HG02852 (cell line): Measurements from ENCODE around the gene RPUSD4.
A peak's percentile ranks its signal among the peaks of the same experiment; 100 is the strongest.
"Not testable (repeated sequence)": the region's sequence is repeated elsewhere in the genome, so short reads cannot be mapped to it uniquely, and the experiment has no call there.

Experiments used
- ATAC-seq: cut with Tn5 transposase; IDR thresholded peaks from one replicate; pipeline ENCODE4 v1.9.1; 2021; ENCODE audit warnings: mild to moderate bottlenecking, moderate library complexity; ENCODE audit not compliant: unreplicated experiment

The RPUSD4 gene, protein sequence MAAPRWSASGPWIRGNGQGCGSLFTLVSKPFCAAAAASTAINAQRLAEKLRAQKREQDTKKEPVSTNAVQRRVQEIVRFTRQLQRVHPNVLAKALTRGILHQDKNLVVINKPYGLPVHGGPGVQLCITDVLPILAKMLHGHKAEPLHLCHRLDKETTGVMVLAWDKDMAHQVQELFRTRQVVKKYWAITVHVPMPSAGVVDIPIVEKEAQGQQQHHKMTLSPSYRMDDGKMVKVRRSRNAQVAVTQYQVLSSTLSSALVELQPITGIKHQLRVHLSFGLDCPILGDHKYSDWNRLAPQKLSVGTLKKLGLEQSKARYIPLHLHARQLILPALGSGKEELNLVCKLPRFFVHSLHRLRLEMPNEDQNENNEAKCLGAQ

DNA sequence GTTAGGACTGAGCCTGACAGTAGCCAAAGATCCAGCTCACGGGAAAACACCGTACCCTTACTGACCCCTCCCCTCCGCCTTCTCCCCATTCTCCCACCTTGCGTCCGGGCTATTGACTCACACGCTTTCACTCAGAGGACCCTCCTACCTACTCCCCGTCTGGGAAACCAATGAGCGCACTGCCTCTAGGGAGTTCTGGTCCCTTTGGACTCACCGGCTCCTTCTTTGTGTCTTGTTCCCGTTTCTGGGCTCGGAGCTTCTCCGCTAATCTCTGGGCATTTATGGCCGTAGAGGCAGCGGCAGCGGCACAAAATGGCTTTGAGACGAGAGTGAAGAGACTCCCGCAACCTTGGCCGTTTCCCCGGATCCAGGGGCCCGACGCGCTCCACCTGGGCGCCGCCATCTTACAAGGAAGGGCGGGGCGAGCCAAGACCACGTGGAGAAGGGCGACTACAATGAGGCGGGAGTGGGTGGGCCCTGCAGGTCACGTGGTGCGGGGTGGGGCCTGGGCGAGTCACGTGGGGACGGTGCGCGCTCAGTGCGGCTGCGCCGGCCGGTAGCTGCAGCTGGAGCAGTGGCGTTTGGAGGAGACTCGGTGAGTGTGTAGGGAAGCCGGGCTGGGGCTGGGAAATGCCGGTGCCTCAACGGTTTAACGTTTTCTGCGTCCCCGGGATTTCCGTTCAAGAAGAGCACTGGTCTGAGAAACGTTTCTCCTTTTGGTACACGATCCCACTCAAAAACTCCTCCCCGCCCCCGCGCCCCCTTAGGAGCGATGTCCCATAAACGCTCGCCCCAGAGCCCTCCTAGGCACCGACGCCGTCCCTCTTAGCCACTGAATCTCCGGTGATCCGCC lies at the start of gene RPUSD4, which contains the start of gene FAM118B:
Gene RPUSD4, minus strand, starts transcription at position 415 of the 853 bp plus-strand sequence. Its CDS starts 12 bp downstream, at position 403.
Gene FAM118B, plus strand, starts transcription at position 547 of the 853 bp plus-strand sequence. CDS start 23,220 bp downstream, outside the sequence.
- ATAC-seq, result peak; percentile 95

DNA sequence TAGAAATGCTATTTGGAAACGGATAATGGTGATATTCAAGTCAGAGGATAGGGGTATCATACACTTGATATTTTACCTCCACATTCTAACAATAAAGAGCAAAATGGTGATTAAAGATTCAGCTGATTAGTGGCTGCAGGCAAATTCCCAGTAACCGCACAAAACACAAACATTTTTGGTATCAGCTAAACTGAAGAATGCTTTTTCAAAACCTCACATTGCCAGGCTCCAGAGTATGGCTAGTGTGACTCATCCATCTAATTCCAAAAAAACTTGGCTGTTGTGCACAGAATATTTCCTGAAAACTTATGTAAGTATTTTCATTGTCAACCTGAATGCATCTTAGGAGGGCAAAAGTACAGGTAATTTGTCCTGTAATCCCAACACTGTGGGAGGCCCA lies 46.3 kb upstream of the RPUSD4 start:
- no peak for ATAC-seq

DNA sequence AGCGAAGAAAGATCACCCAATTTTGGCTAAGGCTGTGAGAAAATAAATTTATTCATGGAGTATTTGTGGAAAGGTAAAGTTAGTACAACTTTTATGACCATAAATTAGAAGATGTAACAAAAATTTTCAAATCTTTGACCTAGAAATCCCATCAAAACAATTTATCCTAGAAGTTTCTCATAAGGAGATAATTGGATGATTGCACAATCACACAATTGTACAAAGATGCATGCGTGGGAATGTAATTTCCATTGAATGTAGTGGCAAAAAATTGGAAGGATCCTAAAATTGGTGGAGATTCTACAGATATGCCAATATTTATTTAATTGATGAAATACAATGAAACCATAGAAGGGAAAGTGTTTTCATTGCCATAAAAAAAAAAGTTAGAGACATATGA lies 45.7 kb upstream of the RPUSD4 start:
- no peak for ATAC-seq

DNA sequence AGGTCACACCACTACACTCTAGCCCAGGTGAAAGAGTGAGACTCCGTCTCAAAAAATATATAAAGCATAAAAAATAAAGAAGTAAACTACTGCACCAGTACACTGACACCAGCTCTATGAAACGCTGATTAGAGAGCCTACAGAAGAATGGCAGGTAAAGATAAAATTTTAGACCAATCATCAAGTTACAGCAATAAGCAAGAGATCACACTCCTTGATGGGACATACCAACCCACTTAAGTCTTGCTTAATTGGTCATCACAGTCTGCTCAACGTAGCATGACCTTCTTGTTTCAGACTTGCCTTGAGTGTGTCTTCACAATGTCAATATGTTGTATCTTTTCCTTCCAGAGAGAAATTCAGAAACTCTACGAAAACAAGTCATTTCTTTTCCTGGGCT lies 44.8 kb upstream of the RPUSD4 start:
- no peak for ATAC-seq

DNA sequence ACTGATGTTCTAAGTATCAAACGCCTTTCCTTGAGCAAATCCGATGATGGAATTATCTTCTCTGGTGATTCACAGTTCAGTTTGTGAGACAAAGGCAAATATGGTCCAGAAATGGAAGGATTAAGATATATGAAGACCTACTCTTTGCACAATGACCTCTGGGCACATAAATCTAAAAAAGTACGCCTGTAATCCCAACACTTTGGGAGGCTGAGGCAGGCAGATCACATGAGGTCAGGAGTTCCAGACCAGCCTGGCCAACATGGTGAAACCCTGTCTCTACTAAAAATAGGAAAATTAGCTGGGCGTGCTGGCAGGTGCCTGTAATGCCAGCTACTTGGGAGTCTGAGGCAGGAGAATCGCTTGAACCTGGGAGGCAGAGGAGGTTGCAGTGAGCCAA lies 44.1 kb upstream of the RPUSD4 start:
- ATAC-seq, result not testable (repeated sequence)

DNA sequence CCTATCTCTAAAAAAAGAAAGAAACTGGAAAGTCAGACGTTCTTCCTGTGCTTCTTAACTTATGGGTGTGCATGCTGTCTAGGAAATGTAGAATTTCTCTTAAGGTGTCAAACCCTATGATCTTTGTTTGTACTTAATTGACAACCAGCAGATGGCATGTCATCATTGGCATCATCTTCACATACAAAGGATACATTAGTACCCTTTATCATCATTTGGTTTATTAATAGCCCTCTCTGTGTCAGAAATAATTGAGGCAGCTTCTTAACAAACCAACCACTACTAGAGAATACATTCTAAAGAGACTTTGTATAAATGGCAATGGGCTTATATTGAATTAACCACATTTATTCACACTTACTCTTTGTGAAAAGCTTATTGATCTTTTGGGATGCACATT lies 43.4 kb upstream of the RPUSD4 start:
- no peak for ATAC-seq

DNA sequence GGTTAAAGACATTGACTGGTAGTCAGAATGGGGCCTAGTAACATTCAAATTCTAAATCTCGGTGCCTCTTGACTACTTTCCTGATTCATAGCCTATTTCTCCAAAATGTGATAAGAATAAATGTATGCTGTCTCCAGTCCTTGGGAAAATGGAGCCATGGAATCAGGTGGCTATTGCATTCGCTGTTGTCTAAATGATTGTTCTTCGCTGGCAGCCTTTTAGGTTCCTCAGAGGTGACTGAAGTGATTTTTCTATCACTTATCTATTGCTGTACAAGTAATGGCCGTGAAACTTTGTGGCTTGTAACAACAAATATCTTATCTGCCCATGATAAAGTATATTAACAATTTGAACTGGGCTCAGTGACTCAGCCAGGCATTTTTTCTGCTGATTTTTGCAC lies 41.8 kb upstream of the RPUSD4 start:
- ATAC-seq, result no peak

DNA sequence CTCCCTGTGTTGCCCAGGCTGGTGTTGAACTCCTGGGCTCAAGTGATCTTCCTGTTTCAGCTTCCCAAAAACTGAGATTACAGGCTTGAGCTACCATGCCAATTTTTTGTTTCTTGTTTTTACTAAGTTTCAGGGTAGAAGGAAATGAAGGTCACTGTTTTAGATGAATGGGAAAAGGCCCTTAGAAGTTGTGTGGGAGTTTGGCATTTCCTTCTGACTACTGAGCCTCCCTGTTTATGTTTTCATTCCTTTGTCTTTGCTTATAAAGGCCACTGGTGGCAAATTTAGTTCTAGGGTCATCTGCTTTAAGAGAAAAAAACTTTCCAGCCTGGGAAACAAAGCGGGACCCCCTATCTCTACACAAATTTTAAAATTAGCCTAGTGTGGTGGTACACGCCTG lies 35.2 kb upstream of the RPUSD4 start:
- ATAC-seq, result no peak

DNA sequence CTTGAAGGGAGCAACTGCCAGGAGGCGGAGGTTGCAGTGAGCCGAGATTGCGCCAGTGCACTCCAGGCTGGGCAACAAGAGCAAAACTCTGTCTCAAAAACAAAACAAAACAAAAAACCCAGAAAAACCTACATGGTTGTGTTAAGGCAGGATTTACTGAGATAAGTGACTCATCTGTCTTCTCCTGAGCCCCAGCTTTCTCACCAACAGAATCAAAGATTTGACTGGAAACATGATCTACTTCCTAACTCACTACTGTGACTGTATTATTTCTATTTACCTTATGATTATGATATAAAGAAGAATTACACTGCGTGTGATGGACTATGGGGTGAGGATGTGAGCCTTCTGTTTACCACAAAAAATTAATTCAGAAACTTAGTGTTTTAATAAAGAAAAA lies 21.9 kb upstream of the RPUSD4 start:
- no peak for ATAC-seq

DNA sequence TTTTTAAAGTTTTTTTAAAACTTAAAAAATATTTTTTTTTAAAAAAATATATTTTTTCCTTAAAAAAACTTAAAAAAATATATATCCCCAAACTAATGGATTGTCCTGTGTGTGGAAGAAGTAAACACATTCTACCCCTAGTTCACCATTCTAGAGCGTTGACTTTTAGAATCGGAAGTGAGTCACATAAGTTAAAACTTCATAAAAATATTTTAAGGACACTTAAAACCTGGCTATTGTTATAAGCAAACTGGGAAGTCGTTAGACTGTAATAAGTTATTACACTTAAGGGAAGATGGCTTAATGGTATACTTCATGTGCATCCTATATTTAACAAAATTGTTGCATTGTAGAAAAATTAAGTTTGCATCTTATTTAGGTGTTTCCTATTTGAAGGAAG lies 21.2 kb upstream of the RPUSD4 start:
- no peak for ATAC-seq

DNA sequence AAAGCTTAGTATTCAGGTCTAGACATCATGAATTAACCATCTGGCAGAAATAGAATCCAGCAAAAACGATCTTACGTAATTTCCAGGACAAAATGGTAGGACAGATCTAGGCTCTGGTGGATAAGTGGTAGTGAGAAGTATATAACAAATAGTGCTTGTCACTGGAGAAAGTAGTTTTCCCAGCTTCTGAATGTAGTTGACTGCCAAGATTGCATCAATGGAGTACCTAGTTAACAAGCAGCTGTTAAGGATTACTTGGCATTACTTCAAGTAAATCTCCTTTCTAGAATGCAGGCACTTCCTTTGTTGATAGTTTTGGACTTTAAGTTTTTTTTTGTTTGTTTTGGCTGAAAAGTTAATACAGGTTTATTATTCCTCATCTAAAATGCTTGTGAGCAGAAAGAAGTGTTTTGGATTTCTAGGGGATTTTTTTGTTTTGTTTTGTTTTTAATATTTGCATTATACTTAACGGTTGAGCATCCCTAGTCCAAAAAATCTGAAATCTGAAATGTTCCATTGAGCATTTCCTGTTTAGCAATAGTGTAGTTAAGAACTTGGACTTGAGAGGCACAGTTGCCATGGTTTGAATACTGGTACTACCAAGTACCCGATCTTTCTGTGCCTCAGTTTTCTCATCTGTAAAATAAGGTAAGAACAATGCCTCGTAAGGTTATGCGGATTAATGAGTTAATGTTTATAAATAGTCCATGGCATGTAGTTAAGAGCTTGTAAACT lies 20.4 kb upstream of the RPUSD4 start:
- no peak for ATAC-seq

DNA sequence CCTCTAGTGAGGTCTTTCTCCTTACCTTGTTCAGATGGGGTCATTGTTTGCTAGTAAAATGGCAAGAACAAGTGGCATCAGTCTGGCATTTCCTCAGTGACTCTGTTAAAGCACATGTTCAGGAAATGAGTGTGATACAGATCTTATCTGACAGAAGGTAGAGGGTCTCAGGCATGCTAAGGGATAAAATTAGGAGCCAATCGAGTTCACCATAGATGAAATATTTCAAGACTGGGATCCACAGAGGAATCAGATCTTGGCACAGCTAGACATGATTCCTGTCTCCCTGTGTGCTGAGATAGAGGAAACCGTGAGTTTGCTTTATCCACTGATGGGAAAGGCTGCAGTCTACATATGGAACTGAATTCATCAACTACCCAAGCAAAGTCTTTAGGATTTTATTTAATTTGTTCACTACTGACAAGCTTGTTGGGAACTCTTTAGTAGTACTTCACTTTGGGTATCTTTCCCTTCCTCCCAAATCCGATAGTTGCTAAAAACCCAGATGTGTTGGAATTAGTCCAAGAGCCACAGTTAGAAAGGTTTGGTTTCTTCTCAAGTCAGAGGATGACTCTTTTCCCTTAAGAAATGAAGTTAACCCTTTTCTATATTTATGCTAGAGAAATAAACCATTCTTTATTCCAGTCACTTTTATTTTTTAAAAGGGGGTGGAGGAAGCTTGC lies 18.5 kb upstream of the RPUSD4 start:
- ATAC-seq, result no peak

DNA sequence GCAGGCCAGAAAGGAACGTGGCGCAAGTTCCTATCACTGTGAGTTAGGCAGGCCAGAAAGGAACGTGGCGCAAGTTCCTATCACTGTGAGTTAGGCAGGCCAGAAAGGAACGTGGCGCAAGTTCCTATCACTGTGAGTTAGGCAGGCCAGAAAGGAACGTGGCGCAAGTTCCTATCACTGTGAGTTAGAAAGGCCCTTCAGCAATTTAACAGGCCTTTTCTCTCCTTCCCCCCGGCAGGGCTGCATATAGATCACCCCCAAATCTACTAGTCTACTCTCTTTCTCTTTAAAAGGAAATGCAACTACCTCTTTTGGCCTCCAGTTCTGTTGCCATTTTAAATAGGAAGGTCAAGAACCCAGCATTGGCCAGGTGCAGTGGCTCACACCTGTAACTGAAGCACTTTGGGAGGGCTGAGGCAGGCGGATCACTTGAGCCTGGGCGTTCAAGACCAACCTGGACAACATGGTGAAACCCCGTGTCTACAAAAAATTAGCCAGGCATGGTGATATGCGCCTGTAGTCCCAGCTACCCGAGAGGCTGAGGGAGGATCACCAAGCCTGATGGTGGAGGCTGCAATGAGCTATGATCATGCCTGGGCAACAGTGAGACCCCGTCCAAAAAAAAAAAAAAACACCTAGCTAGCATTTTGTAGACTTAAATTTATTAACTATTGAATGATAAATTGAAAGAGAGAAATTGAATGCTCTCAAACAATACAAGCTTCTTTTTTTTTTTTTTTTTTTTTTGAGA lies 15.1 kb upstream of the RPUSD4 start:
- no peak for ATAC-seq

DNA sequence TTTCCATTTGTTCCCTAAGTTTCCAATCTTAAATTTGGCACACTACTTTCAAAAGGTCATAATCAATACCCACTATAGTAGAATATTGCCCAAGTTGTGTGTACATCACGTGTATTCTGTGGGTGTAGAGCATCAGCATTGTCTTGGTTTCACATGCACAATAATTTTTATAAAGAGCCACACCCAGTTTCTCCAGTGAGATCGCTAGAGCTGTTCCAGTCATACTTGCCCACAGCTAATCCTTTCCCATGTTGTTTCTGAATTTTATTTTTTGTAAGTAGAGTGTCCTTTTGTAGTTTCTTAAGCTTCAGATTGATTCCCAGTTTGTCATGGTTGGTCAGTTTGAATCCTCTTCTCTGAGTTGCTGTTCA lies 13.8 kb upstream of the RPUSD4 start:
- no peak for ATAC-seq

DNA sequence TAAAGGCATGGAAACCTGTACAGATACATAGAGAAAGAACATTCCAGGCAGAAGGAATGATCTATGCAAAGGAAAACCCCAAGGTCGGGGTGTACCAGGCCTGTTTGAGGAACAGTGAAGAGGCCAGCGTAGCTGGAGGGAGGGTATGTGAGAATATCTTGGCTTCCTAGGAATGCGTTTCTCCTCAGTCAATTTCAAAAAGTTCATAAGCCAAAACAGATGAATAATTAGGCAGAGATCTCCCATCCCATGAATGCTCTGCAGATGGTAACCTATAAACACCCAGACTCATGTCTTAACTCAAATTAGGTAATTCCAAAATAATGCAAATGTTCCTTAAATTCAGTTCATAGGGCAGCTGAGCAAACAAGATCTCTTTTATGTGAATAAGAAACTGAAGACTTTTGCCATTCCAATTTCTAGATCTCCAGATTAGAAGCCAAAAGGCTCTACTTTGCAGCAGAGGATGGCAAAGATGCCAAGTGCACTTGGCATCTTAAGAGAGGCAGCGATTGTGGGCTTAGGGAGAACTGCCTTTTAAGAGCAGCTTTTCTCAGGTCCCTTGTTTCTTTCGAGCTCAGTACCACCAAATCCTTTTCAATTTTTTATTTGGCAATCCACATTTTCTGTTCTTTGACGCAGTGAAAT lies 13.3 kb upstream of the RPUSD4 start:
- no peak for ATAC-seq

DNA sequence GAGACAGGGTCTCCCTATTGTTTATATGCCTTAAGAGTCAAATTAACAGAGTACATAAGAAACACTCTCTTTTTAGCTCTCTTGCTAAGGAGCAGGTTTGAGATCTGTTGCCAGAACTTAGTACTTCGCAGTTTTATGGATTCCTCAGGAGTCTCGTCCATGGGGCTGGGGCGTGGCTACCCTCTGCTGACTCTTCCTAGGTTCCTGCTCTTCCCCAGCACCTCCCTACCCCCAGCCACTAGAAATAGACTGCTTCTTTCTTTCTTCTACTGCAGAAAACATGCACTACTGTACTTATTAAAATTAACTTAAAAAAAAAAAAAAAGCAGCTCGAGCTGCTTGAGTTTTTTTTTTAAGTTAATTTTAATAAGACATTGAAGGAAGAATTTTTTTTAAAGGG lies 8.1 kb upstream of the RPUSD4 start:
- no peak for ATAC-seq

DNA sequence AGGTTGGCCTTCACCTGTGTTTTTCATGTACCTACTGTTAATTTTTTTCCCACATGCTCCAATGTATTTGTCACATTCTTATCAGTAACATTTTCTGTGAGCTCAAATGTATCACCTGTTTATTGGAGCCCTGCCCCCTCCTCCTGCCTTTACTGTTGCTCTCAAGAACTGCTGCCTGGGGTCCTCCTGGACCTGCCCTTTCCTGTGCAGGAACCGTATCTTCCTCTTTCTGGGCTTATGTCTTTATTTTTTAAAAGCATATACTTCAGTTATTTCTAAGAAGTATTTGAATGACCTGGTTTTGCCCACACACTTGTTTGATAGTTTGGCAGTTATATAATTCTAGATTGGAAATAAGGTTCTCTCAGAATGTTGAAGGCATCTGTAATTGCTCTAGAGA lies 6.0 kb upstream of the RPUSD4 start:
- no peak for ATAC-seq

DNA sequence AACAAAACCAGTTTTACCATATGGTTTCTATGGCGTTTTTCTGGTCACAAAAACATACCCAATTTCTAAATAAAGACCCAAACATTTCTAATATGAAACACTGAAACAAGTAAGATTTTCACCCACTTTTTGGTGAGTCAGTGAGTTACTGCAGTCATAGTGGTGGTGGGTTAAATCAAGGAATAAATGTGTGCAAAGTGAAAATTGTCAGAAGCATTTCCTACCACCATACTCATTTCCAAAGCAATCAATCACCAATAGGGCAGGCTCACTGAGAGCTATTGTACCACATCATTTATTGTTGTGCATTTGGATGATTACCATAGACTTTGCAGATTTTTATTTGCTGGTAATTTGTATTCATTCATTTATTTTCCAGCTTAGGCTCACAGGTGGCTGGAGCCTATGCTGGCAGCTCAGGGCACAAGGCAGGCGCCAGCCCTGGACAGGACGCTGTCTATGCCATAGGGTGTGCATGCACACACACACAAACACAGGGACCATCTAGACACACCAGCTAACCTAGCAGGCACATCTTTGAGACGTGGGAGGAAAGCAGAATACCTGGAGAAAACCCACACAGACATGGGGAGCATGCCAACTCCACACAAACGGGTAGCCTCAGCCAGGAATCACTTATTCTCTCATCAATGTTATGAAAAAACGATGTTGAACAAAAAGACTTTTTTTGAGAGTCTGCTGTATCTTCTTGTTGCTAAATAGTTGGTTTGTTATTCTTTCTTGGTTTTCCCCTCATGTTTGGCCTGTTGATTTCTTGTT lies 5.3 kb upstream of the RPUSD4 start:
- ATAC-seq, result no peak

DNA sequence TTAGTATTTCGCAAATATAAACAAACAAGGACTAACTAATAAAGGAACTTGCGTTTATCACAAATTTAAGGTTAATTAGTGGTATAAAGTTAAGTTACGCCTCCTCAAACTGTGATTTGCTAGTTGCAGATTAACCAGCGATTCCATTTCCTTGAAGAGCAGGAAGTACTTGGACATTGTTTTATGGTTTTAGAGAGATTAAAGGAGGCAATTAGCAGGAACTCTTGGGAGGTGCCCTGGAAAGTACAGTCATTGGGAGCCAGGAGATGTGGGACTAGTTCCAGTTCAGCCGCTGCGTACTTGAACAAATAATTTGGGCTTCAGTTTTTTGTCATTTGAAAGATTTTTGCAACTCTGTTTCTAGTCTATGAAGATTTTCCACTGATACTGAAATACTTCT lies 3.4 kb upstream of the RPUSD4 start:
- ATAC-seq, result no peak
